PC-3 (cell line): Measurements from ENCODE around the gene NFATC1.

Experiments
- CTCF ChIP-seq: fragments of 300-600 bp; sonication (generic); conservative IDR thresholded peaks from 2 replicates; pipeline ENCODE4 v1.5.1; 2017; ENCODE audit warnings: antibody characterized with exemption, low read depth, mild to moderate bottlenecking, low read length
- EZH2 ChIP-seq: fragments of 300-600 bp; sonication (generic); IDR thresholded peaks from one replicate; pipeline ENCODE4 v1.6.1; 2017; ENCODE audit warnings: antibody characterized with exemption, mild to moderate bottlenecking, low read length; ENCODE audit not compliant: unreplicated experiment

GRCh38 chr18:79457652-79458051 is 61.9 kb downstream of the NFATC1 start:
- TF ChIP-seq CTCF (no peak), EZH2 (no peak)
